ENCODE results near the gene SET.
"Not testable (repeated sequence)": the region's sequence is repeated elsewhere in the genome, so short reads cannot be mapped to it uniquely, and the experiment has no call there.

The SET gene

GRCh38 chr9:128689820-128690683 lies 1.0 kb downstream of the SET start:
- Histone ChIP-seq H3K9ac (ENCODE audit: low read length) (peak overlapping the region; percentile 72), H2BK15ac (replicated peaks; ENCODE audit: low read depth) (no peak overlapping the region), H3K56ac (ENCODE audit: low read length) (peak overlapping the region; percentile 87), H4K5ac (ENCODE audit: low read length) (no peak overlapping the region), H3K79me2 (ENCODE audit: control insufficient read depth, insufficient read depth, low read length) (peaks cover 51% of the 10 kb centered on the region), H4K8ac (ENCODE audit: low read depth, low read length) (peak overlapping the region; percentile 90), H3K36me3 (ENCODE audit: control insufficient read depth, insufficient read depth, low read length) (peaks cover 5% of the 10 kb centered on the region), H2BK5ac (ENCODE audit: low read length) (no peak overlapping the region), H3K4me1 (ENCODE audit: control insufficient read depth, low read depth, low read length) (peaks cover 6% of the 10 kb centered on the region), H3K27ac (ENCODE audit: low read depth, low read length) (peak overlapping the region; percentile 91), H2BK120ac (ENCODE audit: low read depth, low read length) (peak overlapping the region; percentile 83), H3K79me1 (ENCODE audit: low read length) (peaks cover 11% of the 10 kb centered on the region), H3K4me2 (ENCODE audit: low read length) (peak overlapping the region; percentile 60), H3K27me3 (ENCODE audit: insufficient read depth, low read length, poor library complexity) (no peaks in the 10 kb centered on the region), H3K23ac (ENCODE audit: low read length) (no peak overlapping the region), H3K4me3 (ENCODE audit: low read length) (peak overlapping the region; percentile 67), H3K18ac (ENCODE audit: low read length) (peak overlapping the region; percentile 100), H3K4ac (ENCODE audit: low read depth, low read length) (peak overlapping the region; percentile 100), H2AK5ac (ENCODE audit: low read length) (no peak overlapping the region)
- DNase-seq = peak; percentile 70
- WGBS (ENCODE audit: extremely low coverage, insufficient coverage, low lambda C conversion rate) = no CpG with 5 or more reads among the region's 83 CpGs

GRCh38 chr9:128690684-128691034 lies 1.6 kb downstream of the SET start:
- H3K18ac ChIP-seq (ENCODE audit: low read length) = no peak overlapping the region

GRCh38 chr9:128693738-128694137 lies 4.7 kb downstream of the SET start:
- H3K4me2 ChIP-seq (ENCODE audit: low read length); H2AK5ac ChIP-seq (ENCODE audit: low read length); H4K5ac ChIP-seq (ENCODE audit: low read length); H2BK120ac ChIP-seq (ENCODE audit: low read depth, low read length); H4K8ac ChIP-seq (ENCODE audit: low read depth, low read length); H3K56ac ChIP-seq (ENCODE audit: low read length); H3K79me1 ChIP-seq (ENCODE audit: low read length); H3K4me3 ChIP-seq (ENCODE audit: low read length); H3K27me3 ChIP-seq (ENCODE audit: insufficient read depth, low read length, poor library complexity); H3K18ac ChIP-seq (ENCODE audit: low read length); DNase-seq; H3K4me1 ChIP-seq (ENCODE audit: control insufficient read depth, low read depth, low read length); H3K4ac ChIP-seq (ENCODE audit: low read depth, low read length); H3K36me3 ChIP-seq (ENCODE audit: control insufficient read depth, insufficient read depth, low read length); H2BK5ac ChIP-seq (ENCODE audit: low read length); H3K23ac ChIP-seq (ENCODE audit: low read length); H2BK15ac ChIP-seq (replicated peaks; ENCODE audit: low read depth); H3K27ac ChIP-seq (ENCODE audit: low read depth, low read length); H3K9ac ChIP-seq (ENCODE audit: low read length): not testable (repeated sequence)
- 100% methylated on average over 2 of the region's 3 CpGs for WGBS (ENCODE audit: extremely low coverage, insufficient coverage, low lambda C conversion rate)
- peaks cover 21% of the 10 kb centered on the region for H3K79me2 ChIP-seq (ENCODE audit: control insufficient read depth, insufficient read depth, low read length)

More at GRCh38 chr9:128690684-128691034, 1.6 kb downstream of the SET start:
- Histone ChIP-seq H3K36me3 (ENCODE audit: control insufficient read depth, insufficient read depth, low read length) (peaks cover 5% of the 10 kb centered on the region), H3K9ac (ENCODE audit: low read length) (peak overlapping the region; percentile 72), H3K4me1 (ENCODE audit: control insufficient read depth, low read depth, low read length) (peaks cover 2% of the 10 kb centered on the region), H3K4ac (ENCODE audit: low read depth, low read length) (no peak overlapping the region), H4K5ac (ENCODE audit: low read length) (no peak overlapping the region), H3K27me3 (ENCODE audit: insufficient read depth, low read length, poor library complexity) (no peaks in the 10 kb centered on the region), H3K23ac (ENCODE audit: low read length) (no peak overlapping the region), H2AK5ac (ENCODE audit: low read length) (no peak overlapping the region), H3K4me3 (ENCODE audit: low read length) (peak overlapping the region; percentile 67), H3K4me2 (ENCODE audit: low read length) (peak overlapping the region; percentile 60), H2BK15ac (replicated peaks; ENCODE audit: low read depth) (no peak overlapping the region), H2BK5ac (ENCODE audit: low read length) (no peak overlapping the region), H3K27ac (ENCODE audit: low read depth, low read length) (no peak overlapping the region), H3K79me2 (ENCODE audit: control insufficient read depth, insufficient read depth, low read length) (peaks cover 45% of the 10 kb centered on the region), H3K56ac (ENCODE audit: low read length) (peak overlapping the region; percentile 87), H4K8ac (ENCODE audit: low read depth, low read length) (no peak overlapping the region), H3K79me1 (ENCODE audit: low read length) (peaks cover 7% of the 10 kb centered on the region), H2BK120ac (ENCODE audit: low read depth, low read length) (no peak overlapping the region)
- WGBS (ENCODE audit: extremely low coverage, insufficient coverage, low lambda C conversion rate) = no CpG with 5 or more reads among the region's 5 CpGs
- no peak for DNase-seq

- Histone ChIP-seq H3K4me1 (ENCODE audit: control insufficient read depth, low read depth, low read length) (no peaks in the 10 kb centered on the region), H3K18ac (ENCODE audit: low read length) (no peak overlapping the region), H3K79me1 (ENCODE audit: low read length) (peaks cover 3% of the 10 kb centered on the region), H2BK15ac (replicated peaks; ENCODE audit: low read depth) (no peak overlapping the region), H3K4me3 (ENCODE audit: low read length) (no peak overlapping the region), H3K4me2 (ENCODE audit: low read length) (no peak overlapping the region), H3K56ac (ENCODE audit: low read length) (no peak overlapping the region), H3K27ac (ENCODE audit: low read depth, low read length) (no peak overlapping the region), H3K36me3 (ENCODE audit: control insufficient read depth, insufficient read depth, low read length) (peaks cover 9% of the 10 kb centered on the region), H3K9ac (ENCODE audit: low read length) (no peak overlapping the region), H4K8ac (ENCODE audit: low read depth, low read length) (no peak overlapping the region), H4K5ac (ENCODE audit: low read length) (no peak overlapping the region), H3K23ac (ENCODE audit: low read length) (no peak overlapping the region), H3K79me2 (ENCODE audit: control insufficient read depth, insufficient read depth, low read length) (peaks cover 21% of the 10 kb centered on the region), H2BK5ac (ENCODE audit: low read length) (no peak overlapping the region), H3K4ac (ENCODE audit: low read depth, low read length) (no peak overlapping the region), H2AK5ac (ENCODE audit: low read length) (no peak overlapping the region), H3K27me3 (ENCODE audit: insufficient read depth, low read length, poor library complexity) (no peaks in the 10 kb centered on the region), H2BK120ac (ENCODE audit: low read depth, low read length) (no peak overlapping the region)
- no CpG with 5 or more reads among the region's 6 CpGs for WGBS (ENCODE audit: extremely low coverage, insufficient coverage, low lambda C conversion rate)
- DNase-seq = no peak
These were observed 5.3 kb downstream of the SET start for GRCh38 chr9:128694344-128694743.

- Histone ChIP-seq H3K27me3 (ENCODE audit: insufficient read depth, low read length, poor library complexity) (no peaks in the 10 kb centered on the region), H2BK5ac (ENCODE audit: low read length) (no peak overlapping the region), H4K8ac (ENCODE audit: low read depth, low read length) (no peak overlapping the region), H3K27ac (ENCODE audit: low read depth, low read length) (no peak overlapping the region), H3K79me2 (ENCODE audit: control insufficient read depth, insufficient read depth, low read length) (peaks cover 2% of the 10 kb centered on the region), H3K4ac (ENCODE audit: low read depth, low read length) (no peak overlapping the region), H3K9ac (ENCODE audit: low read length) (no peak overlapping the region), H3K56ac (ENCODE audit: low read length) (no peak overlapping the region), H2AK5ac (ENCODE audit: low read length) (no peak overlapping the region), H2BK15ac (replicated peaks; ENCODE audit: low read depth) (no peak overlapping the region), H3K4me3 (ENCODE audit: low read length) (no peak overlapping the region), H3K4me2 (ENCODE audit: low read length) (no peak overlapping the region), H3K79me1 (ENCODE audit: low read length) (peaks cover 2% of the 10 kb centered on the region), H3K4me1 (ENCODE audit: control insufficient read depth, low read depth, low read length) (no peaks in the 10 kb centered on the region), H3K23ac (ENCODE audit: low read length) (no peak overlapping the region), H3K36me3 (ENCODE audit: control insufficient read depth, insufficient read depth, low read length) (peaks cover 8% of the 10 kb centered on the region), H3K18ac (ENCODE audit: low read length) (no peak overlapping the region), H4K5ac (ENCODE audit: low read length) (no peak overlapping the region), H2BK120ac (ENCODE audit: low read depth, low read length) (no peak overlapping the region)
- WGBS (ENCODE audit: extremely low coverage, insufficient coverage, low lambda C conversion rate) = no CpG with 5 or more reads among the region's 8 CpGs
- DNase-seq = peak; percentile 29
These were observed 8.1 kb downstream of the SET start for GRCh38 chr9:128696923-128697707.

Measured in mesendoderm (in vitro differentiated cells).